Left ventricle myocardium inferior (tissue), 1 donor: ENCODE data around the gene NECTIN4. TPM values are rescaled to one million over a fixed set of nuclear protein-coding genes. Genes with fewer than 3 reads are reported as not detected.

ENCODE experiments used
- DNase-seq: peaks from one replicate; pipeline ENCODE4 v3.0.0-alpha.2; 2020
- H3K27ac ChIP-seq: fragments of 200-600 bp; replicated peaks from 2 replicates; pipeline ENCODE4 v1.8.0; 2021
- H3K27me3 ChIP-seq: fragments of 200-600 bp; 2 replicates; pipeline ENCODE4 v1.8.0; 2021; ENCODE audit warnings: low read depth
- H3K36me3 ChIP-seq: fragments of 200-600 bp; 2 replicates; pipeline ENCODE4 v1.8.0; 2021
- H3K4me1 ChIP-seq: fragments of 200-600 bp; 2 replicates; pipeline ENCODE4 v1.8.0; 2021
- H3K4me3 ChIP-seq: fragments of 200-600 bp; 2 replicates; pipeline ENCODE4 v1.8.0; 2021; ENCODE audit warnings: mild to moderate bottlenecking, moderate library complexity
- H3K9me3 ChIP-seq: fragments of 200-600 bp; replicated peaks from 2 replicates; pipeline ENCODE4 v1.8.0; 2021
- CTCF ChIP-seq: fragments of 200-600 bp; IDR thresholded peaks from 2 replicates; pipeline ENCODE4 v1.8.0; 2021; ENCODE audit warnings: antibody characterized with exemption, mild to moderate bottlenecking, borderline replicate concordance
- intact Hi-C: fragments of 100-400 bp; cut with micrococcal nuclease; formaldehyde crosslinking; loops from one replicate; pipeline ENCODE4 v1.11.0; 2022
- total RNA-seq: library from RNA; stranded (reverse); fragmentation: NEBNext Ultra II Directional; extraction: Animal tissue kit (Norgen Biotek cat#: 25700); gene quantifications from one replicate; pipeline ENCODE4 v1.2.1, GENCODE V29; 2021
- donor health status: DM: no; HTN: yes; CAD: no; lungs with severe emphysema.

The NECTIN4 gene
- total RNA-seq, 1 donor from 2014 or later = not detected

DNA sequence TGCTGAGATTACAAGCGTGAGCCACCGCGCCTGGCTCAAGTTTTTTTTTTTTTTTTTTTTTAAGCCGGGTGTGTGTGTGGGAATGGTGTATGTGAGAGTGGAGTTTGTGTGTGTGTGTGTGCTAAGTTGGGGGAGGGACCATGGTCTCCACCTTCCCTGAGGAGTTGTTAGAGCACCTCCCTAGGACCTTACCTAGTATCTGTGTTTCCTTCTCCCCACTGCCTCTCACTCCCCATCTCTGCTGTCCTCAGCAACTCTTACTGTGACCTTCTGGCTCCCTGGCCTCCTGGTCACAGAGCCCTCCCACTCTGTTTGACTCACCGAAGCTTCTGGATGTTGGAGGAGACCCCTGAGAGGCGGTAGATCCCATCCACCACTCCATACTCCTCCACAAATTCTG, 30.1 kb downstream of the NECTIN4 start:
- intact Hi-C loops = loop anchor here (10.0 kb wide), 1 partner anchor 64 kb away; no protein-coding TSS in a partner anchor
- no peak for TF ChIP-seq CTCF
- Histone ChIP-seq H3K4me1 (no peaks in the 10 kb centered on the region), H3K27ac (no peak overlapping the region), H3K4me3 (no peak overlapping the region), H3K9me3 (no peaks in the 10 kb centered on the region), H3K27me3 (peaks cover 79% of the 10 kb centered on the region), H3K36me3 (no peaks in the 10 kb centered on the region)
- DNase-seq = no peak

DNA sequence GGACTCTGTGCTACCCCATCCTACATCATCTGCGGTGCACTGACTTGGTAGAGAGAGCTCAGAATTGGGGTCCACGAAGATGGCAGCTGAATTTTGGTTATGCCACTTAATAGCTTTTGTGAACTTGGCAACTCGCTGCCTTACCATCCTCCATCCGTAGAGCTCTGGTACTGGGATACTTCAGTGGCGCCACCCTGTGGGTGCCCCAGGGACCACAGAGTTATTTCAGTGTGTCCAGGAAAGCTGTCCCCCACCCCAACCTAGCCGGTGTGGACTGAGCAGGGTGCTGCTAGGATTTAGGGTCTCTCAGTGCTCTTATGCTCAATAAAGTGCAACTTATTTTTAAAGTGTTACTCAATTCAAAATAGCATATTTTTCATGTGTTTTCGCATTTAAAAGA, 34.6 kb downstream of the NECTIN4 start:
- no peaks in the 10 kb centered on the region for H3K36me3 ChIP-seq
- no peaks in the 10 kb centered on the region for H3K4me1 ChIP-seq

DNA sequence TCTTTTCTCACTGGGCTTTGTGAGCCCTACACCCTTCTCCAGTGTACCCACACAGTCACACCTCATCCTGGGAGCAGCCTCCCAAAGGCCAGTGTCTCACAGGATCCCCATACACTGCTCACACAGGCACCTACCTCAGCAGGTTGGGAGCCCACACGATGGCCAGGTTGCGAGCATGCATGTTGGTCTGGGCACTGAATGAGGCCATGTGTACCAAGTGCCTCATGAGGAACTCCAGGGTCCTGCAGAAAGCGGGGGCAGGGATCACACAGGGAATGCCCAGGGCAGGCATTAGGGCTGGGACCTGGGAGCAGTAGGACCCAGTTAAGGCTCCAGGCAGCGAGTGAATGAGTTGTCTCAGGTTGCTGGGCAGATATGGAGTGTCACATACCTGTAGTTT, 35.1 kb downstream of the NECTIN4 start:
- Histone ChIP-seq H3K36me3 (no peaks in the 10 kb centered on the region), H3K4me3 (no peak overlapping the region), H3K27me3 (peaks cover 50% of the 10 kb centered on the region), H3K4me1 (no peaks in the 10 kb centered on the region), H3K9me3 (no peaks in the 10 kb centered on the region), H3K27ac (no peak overlapping the region)
- intact Hi-C loops = loop anchor here (10.0 kb wide), 1 partner anchor 59 kb away; no protein-coding TSS in a partner anchor
- DNase-seq = no peak
- no peak for TF ChIP-seq CTCF

More for the DNA sequence above, 34.6 kb downstream of the NECTIN4 start:
- no peak for TF ChIP-seq CTCF
- intact Hi-C loops = loop anchor here (10.0 kb wide), 1 partner anchor 60 kb away; no protein-coding TSS in a partner anchor
- no peak overlapping the region for H3K27ac ChIP-seq
- peaks cover 50% of the 10 kb centered on the region for H3K27me3 ChIP-seq
- no peak for DNase-seq
- H3K4me3 ChIP-seq = no peak overlapping the region
- no peaks in the 10 kb centered on the region for H3K9me3 ChIP-seq

DNA sequence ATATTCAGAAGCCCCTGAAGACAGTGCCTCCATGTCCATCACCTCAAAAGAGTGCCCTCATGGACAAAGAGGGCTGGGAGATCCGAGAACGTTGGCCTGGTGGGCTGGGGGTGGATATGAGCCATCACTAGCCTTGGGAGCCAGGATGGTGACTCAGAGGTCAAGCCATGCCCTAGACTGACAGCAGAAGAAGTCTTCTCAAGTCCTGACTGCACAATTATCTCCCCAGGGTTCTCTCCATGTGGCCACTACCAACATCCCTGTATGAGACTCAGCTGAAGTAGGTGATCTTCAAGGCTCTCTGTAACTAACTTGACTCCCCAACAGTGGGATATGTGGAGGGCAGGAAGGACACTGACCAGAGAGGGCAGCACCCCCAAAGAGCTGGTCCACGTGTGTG, 36.5 kb downstream of the NECTIN4 start:
- H3K4me1 ChIP-seq = no peaks in the 10 kb centered on the region
- intact Hi-C loops = loop anchor here (10.0 kb wide), 1 partner anchor 58 kb away; no protein-coding TSS in a partner anchor
- DNase-seq = no peak
- no peak overlapping the region for H3K4me3 ChIP-seq
- H3K27ac ChIP-seq = no peak overlapping the region
- TF ChIP-seq CTCF = no peak
- peaks cover 42% of the 10 kb centered on the region for H3K27me3 ChIP-seq
- no peaks in the 10 kb centered on the region for H3K36me3 ChIP-seq
- H3K9me3 ChIP-seq = no peaks in the 10 kb centered on the region

- H3K36me3 ChIP-seq = no peaks in the 10 kb centered on the region
- DNase-seq = no peak
- H3K27me3 ChIP-seq = peaks cover 26% of the 10 kb centered on the region
- H3K4me3 ChIP-seq = no peak overlapping the region
- intact Hi-C loops = loop anchor here (10.0 kb wide), 1 partner anchor 56 kb away; no protein-coding TSS in a partner anchor
- no peaks in the 10 kb centered on the region for H3K9me3 ChIP-seq
- H3K27ac ChIP-seq = no peak overlapping the region
- peaks cover 9% of the 10 kb centered on the region for H3K4me1 ChIP-seq
- TF ChIP-seq CTCF = no peak
Measured at GRCh38 chr1:161051219-161051618, 38.1 kb downstream of the NECTIN4 start.
